ENCODE measurements around the gene CNIH4. TPM values are rescaled to one million over a fixed set of nuclear protein-coding genes. Genes with fewer than 3 reads are reported as not detected.
"Not testable (repeated sequence)": the region's sequence is repeated elsewhere in the genome, so short reads cannot be mapped to it uniquely, and the experiment has no call there.

The CNIH4 gene
- total RNA-seq, result 10 to 100 TPM; 19.1 to 51.7 (median 34.0) TPM

- H3K9me3 ChIP-seq, result no peaks in the 10 kb centered on the region
- intact Hi-C loops (cut with DNase I), result no loop called here
- peaks cover 9 to 43% (median 20%) of the 10 kb centered on the region in 3 donors for H3K4me1 ChIP-seq
- DNase-seq, result peak; percentile 78
- H3K27ac ChIP-seq, result peak within 1 kb of the TSS; percentile 86 to 97 (median 92)
- no peaks in the 10 kb centered on the region for H3K27me3 ChIP-seq
- peaks cover 0 to 17% (median 0%) of the 10 kb centered on the region in 3 donors for H3K36me3 ChIP-seq
- peak in 3 of 4 donors; percentile 95 to 97 (median 96) for TF ChIP-seq POLR2A (IDR thresholded peaks at IDR 0.05)
- no peak for TF ChIP-seq CTCF (IDR thresholded peaks at IDR 0.05)
- H3K4me3 ChIP-seq, result peak within 1 kb of the TSS; percentile 63 to 96 (median 88)
- WGBS, 2 donors, result 0 to 1% methylated on average over 28 to 34 of the region's 78 CpGs
Observed at GRCh38 chr1:224356685-224357625, at the start of gene CNIH4. Gene CNIH4, plus strand, starts transcription at chr1:224356879. Its CDS starts 46 bp downstream, at chr1:224356925.

- WGBS, 2 donors, result 91 to 97% methylated on average over 3 of the region's 3 CpGs
- intact Hi-C loops (cut with DNase I), result no loop called here
- Histone ChIP-seq H3K36me3 (peaks cover 17 to 99% (median 33%) of the 10 kb centered on the region in 3 donors), H3K27me3 (no peaks in the 10 kb centered on the region), H3K4me3 (no peak overlapping the region), H3K27ac (no peak overlapping the region), H3K4me1 (no peaks in the 10 kb centered on the region), H3K9me3 (no peaks in the 10 kb centered on the region)
- TF ChIP-seq POLR2A (IDR thresholded peaks at IDR 0.05), result no peak
- DNase-seq, result no peak
Observed at GRCh38 chr1:224308064-224308463, 48.6 kb upstream of the CNIH4 start.

GRCh38 chr1:224311503-224311902 lies 45.2 kb upstream of the CNIH4 start:
- H3K4me3 ChIP-seq; H3K27me3 ChIP-seq; H3K4me1 ChIP-seq; DNase-seq; H3K27ac ChIP-seq; intact Hi-C loops (cut with DNase I); H3K9me3 ChIP-seq: not testable (repeated sequence)
- 92 to 100% methylated on average over 1 of the region's 1 CpG for WGBS, 2 donors
- peaks cover 10 to 97% (median 15%) of the 10 kb centered on the region in 3 donors for H3K36me3 ChIP-seq

DNA sequence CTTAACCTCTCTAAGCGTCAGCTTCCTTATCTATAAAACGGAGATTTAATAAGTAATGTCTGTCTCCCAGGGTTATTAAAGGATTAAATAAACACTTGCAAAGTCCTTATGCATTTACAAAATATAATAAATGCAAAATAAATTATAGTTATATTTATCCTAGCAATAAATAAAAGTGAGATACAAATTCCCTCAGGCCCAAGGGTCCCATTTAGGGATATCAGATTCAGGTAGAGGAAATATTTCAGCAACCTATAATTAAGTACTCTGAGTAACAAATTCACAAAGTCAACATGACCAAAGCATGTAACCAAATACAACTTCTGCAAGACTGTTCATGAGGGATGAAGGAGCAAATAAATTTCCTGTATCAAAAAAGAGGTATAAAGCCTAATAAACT lies 44.7 kb upstream of the CNIH4 start:
- Histone ChIP-seq H3K4me3 (no peak overlapping the region), H3K27me3 (no peaks in the 10 kb centered on the region), H3K4me1 (no peaks in the 10 kb centered on the region), H3K36me3 (peaks cover 8 to 97% (median 9%) of the 10 kb centered on the region in 3 donors), H3K27ac (no peak overlapping the region), H3K9me3 (no peaks in the 10 kb centered on the region)
- WGBS, 2 donors, result 87 to 95% methylated on average over 2 of the region's 2 CpGs
- TF ChIP-seq CTCF (IDR thresholded peaks at IDR 0.05), result no peak
- TF ChIP-seq POLR2A (IDR thresholded peaks at IDR 0.05), result no peak
- DNase-seq, result no peak
- intact Hi-C loops (cut with DNase I), result no loop called here

- intact Hi-C loops (cut with DNase I), result no loop called here
- no peak for DNase-seq
- Histone ChIP-seq H3K4me1 (no peaks in the 10 kb centered on the region), H3K4me3 (no peak overlapping the region), H3K36me3 (peaks cover 0 to 49% (median 6%) of the 10 kb centered on the region in 3 donors), H3K27ac (no peak overlapping the region), H3K27me3 (no peaks in the 10 kb centered on the region), H3K9me3 (no peaks in the 10 kb centered on the region)
- TF ChIP-seq CTCF (IDR thresholded peaks at IDR 0.05) (no peak), POLR2A (IDR thresholded peaks at IDR 0.05) (no peak)
- 82 to 90% methylated on average over 4 of the region's 4 CpGs for WGBS, 2 donors
Observed at GRCh38 chr1:224317383-224318045, 39.2 kb upstream of the CNIH4 start.

DNA sequence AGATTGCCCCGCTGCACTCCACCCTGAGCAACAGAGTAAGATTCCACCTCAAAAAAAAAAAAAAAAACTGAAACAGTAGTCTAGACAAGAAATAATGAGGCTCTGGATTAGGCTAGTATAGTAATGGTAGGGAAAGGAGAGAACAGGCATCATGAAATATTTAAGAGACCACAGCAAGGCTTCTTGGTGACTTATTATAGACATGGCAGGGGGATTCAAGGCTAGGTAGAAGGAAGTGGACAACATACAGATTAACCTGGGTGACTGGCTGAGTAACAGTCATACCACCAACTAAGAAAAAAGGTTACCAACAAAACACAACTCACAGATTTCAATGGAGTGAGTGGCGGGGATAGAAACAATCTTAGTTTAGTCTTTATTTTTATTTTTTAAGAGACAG lies 35.0 kb upstream of the CNIH4 start:
- Histone ChIP-seq H3K36me3 (peaks cover 0 to 32% (median 0%) of the 10 kb centered on the region in 3 donors), H3K9me3 (no peaks in the 10 kb centered on the region), H3K27ac (no peak overlapping the region), H3K27me3 (no peaks in the 10 kb centered on the region), H3K4me1 (peaks cover 0 to 4% (median 0%) of the 10 kb centered on the region in 3 donors), H3K4me3 (no peak overlapping the region)
- DNase-seq, result no peak
- TF ChIP-seq CTCF (IDR thresholded peaks at IDR 0.05) (no peak), POLR2A (IDR thresholded peaks at IDR 0.05) (no peak)
- WGBS, 2 donors, result 98 to 100% methylated on average over 2 of the region's 2 CpGs
- intact Hi-C loops (cut with DNase I), result no loop called here
